Cortex of kidney (tissue), 1 donor: Measurements from ENCODE around the gene SGPL1.

Experiments
- DNase-seq: peaks from one replicate; lab custom pipeline; 2025; lab: John Stamatoyannopoulos, UW

Gene SGPL1

GRCh38 chr10:70885481-70885880, 69.7 kb downstream of the SGPL1 start:
- DNase-seq: no peak

- DNase-seq: no peak
These were observed 70.5 kb downstream of the SGPL1 start for GRCh38 chr10:70885931-70886903.

DNA sequence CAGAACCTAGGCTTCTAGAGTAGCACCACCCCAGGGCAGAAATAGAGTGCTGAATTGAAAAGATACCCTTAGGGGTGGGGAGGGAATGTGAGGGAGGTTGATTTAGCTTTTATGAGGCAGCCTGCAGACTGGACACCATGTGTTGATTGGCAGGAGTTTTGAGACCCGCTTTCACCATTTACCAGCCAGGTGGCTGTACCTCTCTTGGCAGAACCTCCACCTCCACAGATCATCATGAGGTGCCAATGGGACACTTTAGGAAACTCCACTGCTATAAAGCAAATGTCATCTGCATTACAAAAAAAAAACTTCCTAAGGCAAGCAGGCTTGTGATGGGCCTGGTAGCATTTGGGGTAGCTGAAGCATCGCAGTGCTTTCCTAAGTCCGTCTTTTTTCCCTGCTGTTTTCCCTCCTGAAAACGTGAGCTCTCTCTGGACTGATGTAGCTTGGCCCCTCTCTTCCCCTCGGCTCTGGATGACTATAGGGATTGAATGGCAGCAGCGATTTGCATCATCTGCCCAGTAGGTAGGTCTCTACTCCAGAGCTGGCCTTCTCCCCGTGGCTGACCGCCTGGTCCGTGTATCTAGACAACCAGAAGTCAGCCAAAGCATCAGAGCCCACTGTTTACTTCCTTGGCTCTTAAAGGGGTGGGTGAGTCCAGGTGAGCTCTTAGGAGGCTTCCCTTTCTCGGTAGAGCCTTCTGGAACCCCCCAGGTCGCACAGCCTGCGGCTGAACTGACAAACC, 71.3 kb downstream of the SGPL1 start:
- DNase-seq: no peak

DNA sequence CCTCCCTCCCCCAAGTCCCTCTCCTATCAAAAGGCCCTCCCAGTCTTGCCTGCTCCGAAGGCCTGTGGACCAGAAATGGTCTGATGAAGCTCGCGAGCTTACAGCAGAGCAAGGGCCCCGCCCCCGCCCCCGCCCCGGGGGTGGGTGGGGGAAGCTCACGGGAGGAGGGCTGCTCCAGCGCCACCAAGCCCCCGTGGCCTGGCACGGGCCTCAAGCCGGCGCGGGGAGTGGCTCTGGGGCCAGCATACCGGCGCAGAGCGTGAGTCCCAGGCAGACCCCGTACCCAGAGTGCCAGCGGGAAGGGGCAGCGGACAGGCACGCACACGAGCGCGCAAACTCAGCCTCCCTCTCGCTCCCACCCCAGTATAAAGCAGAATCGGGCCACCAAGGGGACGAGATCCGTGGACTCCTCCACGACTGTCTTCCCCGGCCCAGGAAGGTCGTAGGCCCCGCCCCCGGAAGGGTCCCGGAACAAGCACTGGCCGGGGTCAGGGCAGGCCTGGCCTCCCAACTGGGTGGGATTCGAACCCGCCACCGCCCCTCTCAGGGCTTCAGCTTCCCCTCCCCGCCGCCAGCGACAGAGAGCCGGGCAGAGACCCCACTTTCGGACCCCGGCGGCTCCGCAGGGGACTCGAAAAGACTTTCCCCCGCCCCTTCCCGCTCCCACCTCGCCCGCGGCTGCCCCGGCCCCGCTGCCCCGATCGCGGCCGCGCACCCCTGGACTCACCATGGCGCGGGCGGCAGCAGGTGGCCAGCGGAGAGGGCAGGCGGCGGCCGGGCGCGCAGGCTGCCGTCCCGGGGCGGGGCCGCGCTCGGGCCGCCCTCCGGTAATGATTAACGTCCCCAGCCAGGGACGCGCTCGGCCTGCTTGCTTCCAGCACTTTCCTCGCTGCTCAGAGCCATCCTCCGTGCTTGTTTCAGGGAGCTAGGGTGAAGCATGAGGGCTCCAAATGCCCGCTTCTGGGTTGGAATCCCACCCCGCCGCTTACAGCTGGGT, 72.4 kb downstream of the SGPL1 start, which contains the start of gene PCBD1:
PCBD1 (minus strand) TSS at position 762 of the 997 bp plus-strand sequence; CDS start at position 730, 32 bp downstream.
- no peak for DNase-seq

DNA sequence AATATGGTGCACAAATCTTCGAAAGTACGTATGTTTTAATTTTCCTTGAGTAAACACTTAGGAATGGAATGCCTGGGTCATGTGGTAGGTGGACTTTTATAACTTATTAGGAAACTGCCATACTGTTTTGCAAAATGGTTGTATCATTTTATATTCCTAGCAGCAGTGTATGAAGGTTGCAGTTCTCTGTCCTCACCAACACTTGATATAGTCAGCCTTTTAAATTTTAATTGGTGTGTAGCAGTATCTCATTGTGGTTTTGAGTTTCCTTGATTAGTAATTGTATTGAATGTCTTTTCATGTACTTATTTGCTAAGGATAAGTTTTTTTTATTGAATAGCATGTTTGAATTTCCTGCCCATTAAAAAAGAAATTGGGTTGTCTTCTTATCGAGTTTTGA, 73.5 kb downstream of the SGPL1 start:
- no peak for DNase-seq

DNA sequence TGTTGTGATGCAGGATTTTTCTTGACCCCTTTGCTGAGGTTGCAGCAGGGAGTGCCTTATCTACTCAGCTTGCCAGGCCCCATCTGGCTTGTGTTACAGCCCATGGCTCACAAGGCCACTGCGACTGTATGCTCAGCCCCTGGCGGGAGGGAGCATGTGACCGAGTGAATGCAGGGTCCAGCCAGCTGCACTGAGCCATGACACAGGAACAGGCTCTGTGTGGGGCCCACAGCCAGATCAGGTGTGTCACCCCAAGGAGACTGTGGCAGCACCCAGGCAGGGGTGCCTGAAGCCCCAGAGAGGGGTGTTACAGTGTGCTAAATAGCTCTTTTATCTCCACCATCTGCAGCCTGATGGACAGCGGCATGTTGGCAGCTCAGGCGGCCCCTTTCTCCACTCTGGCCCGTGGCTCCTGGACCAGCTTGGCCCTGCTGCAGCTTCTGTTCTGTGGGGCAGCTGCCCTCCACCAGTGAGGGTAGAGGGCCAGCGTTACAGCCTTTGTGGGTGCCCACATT, 75.2 kb downstream of the SGPL1 start:
- DNase-seq: no peak

- DNase-seq: no peak
These were observed 75.9 kb downstream of the SGPL1 start for GRCh38 chr10:70891627-70892026.

DNA sequence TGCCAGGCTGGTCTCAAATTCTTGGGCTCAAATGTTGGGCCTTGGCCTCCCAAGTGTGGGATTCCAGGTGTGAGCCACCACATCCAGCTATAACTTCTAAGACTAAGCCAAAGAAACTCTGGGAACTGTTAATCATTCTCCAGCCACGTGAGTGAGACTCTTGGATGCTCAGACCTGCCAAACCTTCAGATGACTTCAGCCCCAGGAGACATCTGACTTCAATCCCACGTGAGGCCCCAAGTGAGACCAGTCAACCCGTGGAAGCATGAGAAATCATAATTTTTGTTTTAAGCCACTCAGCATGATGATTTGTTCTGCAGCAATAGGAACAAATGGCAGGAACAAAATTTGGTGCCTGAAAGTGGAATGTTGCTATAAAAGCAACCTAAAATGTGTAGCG, 76.9 kb downstream of the SGPL1 start:
- no peak for DNase-seq

DNA sequence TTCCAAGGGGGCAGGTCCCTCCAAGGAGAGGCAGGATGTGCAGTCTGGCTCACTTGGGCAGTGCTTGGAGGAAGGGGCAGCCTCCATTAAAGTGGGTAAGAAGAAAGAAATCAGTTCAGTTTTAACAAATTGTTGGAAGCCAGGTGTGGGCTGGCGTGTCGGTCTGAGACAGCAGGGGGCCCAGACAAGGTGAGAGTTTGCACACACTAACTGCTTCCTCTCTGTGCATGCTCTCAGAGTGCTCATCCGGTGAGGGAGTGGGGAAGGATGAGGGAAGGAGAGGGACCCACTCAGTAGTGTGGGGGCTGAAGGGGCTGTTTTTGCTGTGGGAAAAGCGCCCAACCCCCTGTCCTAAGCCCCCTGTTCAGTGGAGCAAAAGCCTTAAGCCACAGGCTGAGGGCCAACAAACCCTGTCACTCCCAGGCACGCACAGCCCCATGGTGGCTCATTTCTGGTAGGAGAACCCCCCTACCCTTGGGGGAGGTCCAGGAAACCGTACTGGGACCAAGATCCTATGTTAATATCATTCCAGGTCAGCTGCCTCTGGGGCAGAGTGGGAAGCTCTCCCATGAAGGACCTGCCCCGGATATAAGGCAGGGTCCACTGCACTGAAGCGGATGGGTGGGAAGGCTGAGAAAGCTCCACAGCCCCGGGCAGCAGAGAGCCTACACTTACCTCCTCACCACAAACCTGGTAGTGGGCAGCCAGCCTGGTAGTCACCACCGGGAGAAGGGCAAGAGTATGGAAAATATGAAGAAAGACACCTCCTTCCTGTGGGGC, 77.7 kb downstream of the SGPL1 start:
- DNase-seq: no peak

DNA sequence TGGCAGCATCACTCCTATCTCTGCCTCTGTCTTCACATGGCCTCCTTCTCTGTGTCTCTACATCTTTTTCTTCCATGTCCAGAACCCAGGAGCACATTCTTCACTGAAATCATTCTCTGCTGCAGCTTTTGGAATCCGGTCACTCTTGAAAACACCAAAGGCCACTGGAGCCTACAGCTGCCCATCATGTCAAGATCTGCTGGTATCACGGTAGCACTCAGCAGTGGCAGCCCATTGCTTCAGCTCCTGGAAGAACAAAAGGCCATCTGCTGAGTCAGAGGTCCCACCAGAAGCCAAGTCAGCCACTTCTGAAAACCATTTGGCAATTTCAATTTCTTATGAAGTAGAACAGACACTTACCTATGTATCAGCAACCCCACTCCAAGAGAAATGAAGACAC, 78.7 kb downstream of the SGPL1 start:
- no peak for DNase-seq

GRCh38 chr10:70896551-70896950, 80.8 kb downstream of the SGPL1 start:
- no peak for DNase-seq

- no peak for DNase-seq
These were observed 82.9 kb downstream of the SGPL1 start for GRCh38 chr10:70898687-70899086.

DNA sequence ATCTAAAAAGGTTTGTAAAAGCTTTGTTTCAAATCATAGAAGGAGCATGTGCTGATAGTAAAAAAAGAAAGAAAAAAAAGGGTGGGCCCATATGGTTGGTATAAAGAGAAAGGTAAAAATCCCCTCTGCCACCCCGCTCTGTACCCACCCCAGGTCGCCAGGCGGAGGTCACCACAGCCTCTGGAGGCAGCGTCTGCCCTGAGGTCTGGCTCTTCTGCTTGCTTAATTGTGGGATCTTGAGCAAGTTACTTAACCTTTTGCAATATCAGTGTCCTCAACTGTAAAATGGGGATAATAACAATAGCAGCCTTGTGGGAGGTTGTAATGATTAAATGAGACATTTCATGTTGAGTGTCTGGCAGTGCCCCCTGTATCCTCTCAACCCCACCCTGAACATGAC, 83.3 kb downstream of the SGPL1 start:
- no peak for DNase-seq

DNA sequence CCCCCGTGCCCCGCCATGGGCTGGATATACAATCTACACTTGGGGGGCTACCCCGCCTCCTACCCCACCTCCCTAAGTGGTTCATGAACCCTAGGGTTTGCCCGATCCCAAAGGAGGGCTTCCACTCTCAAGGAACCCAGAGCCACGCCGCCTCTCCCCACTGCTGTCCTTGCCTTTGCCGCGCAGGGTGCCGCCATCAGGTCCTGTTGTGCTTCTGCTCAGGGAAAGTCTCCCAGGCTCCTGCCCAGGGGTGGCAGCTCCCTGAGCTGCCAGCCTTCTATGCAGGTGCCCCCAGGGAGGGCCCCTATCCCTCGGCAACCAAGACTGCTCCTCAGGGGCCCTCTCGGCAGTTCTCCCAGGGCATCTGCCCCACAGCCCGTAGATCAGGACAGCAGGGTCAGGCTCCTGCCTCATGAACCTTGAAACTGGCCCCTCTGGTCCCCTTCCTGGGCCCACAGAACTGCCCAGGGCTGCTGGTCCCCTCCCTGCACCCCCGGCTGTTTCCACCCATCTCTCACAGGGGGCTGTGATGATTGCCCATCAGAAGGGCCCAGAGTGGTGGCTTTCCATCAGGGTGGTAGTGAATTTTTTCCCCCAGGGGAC, 85.6 kb downstream of the SGPL1 start:
- no peak for DNase-seq

DNA sequence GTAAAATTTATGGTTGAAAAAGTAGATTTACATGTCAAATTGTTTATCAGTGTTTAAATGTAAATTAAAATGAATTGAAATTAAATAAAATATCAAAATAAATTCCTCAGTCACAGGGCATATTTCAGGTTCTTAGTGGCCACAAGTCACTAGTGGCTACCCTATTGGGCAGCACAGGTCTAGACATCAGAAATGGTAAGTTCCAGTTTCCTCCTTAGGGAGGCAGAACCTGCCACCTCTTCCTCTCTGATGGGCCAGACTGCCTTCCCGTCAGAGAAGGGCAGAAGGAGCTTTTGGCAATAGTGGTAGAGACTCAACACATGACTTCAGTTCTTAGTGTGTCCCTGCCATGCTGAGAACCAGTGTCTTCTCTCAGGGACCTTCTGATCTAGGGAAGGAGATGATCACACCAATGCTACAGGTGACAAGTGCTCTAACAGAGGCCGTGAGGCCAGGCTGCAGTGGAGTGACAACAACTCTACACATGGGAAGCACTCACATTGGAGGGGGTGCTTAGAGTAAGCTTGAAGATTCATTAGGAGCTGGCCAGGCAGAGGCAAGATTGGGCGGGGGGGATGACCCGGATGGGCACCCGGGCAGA, 87.0 kb downstream of the SGPL1 start:
- no peak for DNase-seq

GRCh38 chr10:70903262-70903921, 87.6 kb downstream of the SGPL1 start:
- DNase-seq: no peak

- DNase-seq: no peak
These were observed 89.6 kb downstream of the SGPL1 start for GRCh38 chr10:70905071-70906021.
